ENCODE data around the gene TMA7B.
"Not testable (repeated sequence)": the region's sequence is repeated elsewhere in the genome, so short reads cannot be mapped to it uniquely, and the experiment has no call there.

TMA7B gene

GRCh38 chr22:39949964-39950737 is 10.0 kb upstream of the TMA7B start:
- H3K4me3 ChIP-seq (ENCODE audit: low read length) = no peak overlapping the region
- no peaks in the 10 kb centered on the region for H3K27me3 ChIP-seq (ENCODE audit: control insufficient read depth, insufficient read depth, low read length)
- H3K36me3 ChIP-seq (ENCODE audit: control insufficient read depth, insufficient read depth, low read length) = no peaks in the 10 kb centered on the region
- H3K27ac ChIP-seq (ENCODE audit: low read depth, low read length) = no peak overlapping the region
- H3K9ac ChIP-seq (ENCODE audit: low read length) = no peak overlapping the region
- no peaks in the 10 kb centered on the region for H3K4me1 ChIP-seq (ENCODE audit: control insufficient read depth, insufficient read depth, low read length)

- H3K36me3 ChIP-seq (ENCODE audit: control insufficient read depth, insufficient read depth, low read length); H3K4me1 ChIP-seq (ENCODE audit: control insufficient read depth, insufficient read depth, low read length); H3K4me3 ChIP-seq (ENCODE audit: low read length); H3K27ac ChIP-seq (ENCODE audit: low read depth, low read length); H3K27me3 ChIP-seq (ENCODE audit: control insufficient read depth, insufficient read depth, low read length); H3K9ac ChIP-seq (ENCODE audit: low read length): not testable (repeated sequence)
Measured at GRCh38 chr22:39951603-39952293, 8.4 kb upstream of the TMA7B start.

- Histone ChIP-seq H3K27ac (ENCODE audit: low read depth, low read length) (no peak overlapping the region), H3K4me3 (ENCODE audit: low read length) (no peak overlapping the region), H3K27me3 (ENCODE audit: control insufficient read depth, insufficient read depth, low read length) (no peaks in the 10 kb centered on the region), H3K36me3 (ENCODE audit: control insufficient read depth, insufficient read depth, low read length) (no peaks in the 10 kb centered on the region), H3K9ac (ENCODE audit: low read length) (no peak overlapping the region), H3K4me1 (ENCODE audit: control insufficient read depth, insufficient read depth, low read length) (no peaks in the 10 kb centered on the region)
Measured at GRCh38 chr22:39952347-39952746, 7.8 kb upstream of the TMA7B start.

- no peaks in the 10 kb centered on the region for H3K36me3 ChIP-seq (ENCODE audit: control insufficient read depth, insufficient read depth, low read length)
- no peak overlapping the region for H3K27ac ChIP-seq (ENCODE audit: low read depth, low read length)
- no peaks in the 10 kb centered on the region for H3K4me1 ChIP-seq (ENCODE audit: control insufficient read depth, insufficient read depth, low read length)
- no peak overlapping the region for H3K4me3 ChIP-seq (ENCODE audit: low read length)
- H3K27me3 ChIP-seq (ENCODE audit: control insufficient read depth, insufficient read depth, low read length) = no peaks in the 10 kb centered on the region
- no peak overlapping the region for H3K9ac ChIP-seq (ENCODE audit: low read length)
Measured at GRCh38 chr22:39953101-39953500, 7.1 kb upstream of the TMA7B start.

DNA sequence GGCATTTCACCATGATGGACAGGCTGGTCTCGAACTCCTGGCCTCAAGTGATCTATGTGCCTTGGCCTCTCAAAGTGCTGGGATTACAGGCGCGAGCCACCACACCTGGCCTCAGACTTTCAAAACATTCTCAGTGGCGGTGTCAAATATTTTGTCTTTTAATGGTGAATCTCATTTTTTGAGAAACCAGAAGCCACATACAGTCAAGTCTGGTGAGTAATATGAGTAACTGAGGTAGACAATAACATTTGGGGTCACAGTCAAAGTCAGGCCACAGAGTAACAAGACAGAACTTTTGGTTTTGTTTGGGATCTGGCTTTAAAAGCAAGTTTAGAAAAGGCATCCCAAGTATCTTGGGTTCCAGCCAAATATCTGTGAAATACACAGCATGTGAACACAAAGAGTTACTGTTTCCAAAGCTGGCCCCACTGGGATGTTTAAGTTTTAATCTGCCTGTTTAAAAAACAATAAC is 5.6 kb upstream of the TMA7B start:
- no peak overlapping the region for H3K9ac ChIP-seq (ENCODE audit: low read length)
- no peaks in the 10 kb centered on the region for H3K36me3 ChIP-seq (ENCODE audit: control insufficient read depth, insufficient read depth, low read length)
- H3K27ac ChIP-seq (ENCODE audit: low read depth, low read length) = no peak overlapping the region
- no peak overlapping the region for H3K4me3 ChIP-seq (ENCODE audit: low read length)
- H3K27me3 ChIP-seq (ENCODE audit: control insufficient read depth, insufficient read depth, low read length) = no peaks in the 10 kb centered on the region
- H3K4me1 ChIP-seq (ENCODE audit: control insufficient read depth, insufficient read depth, low read length) = no peaks in the 10 kb centered on the region

GRCh38 chr22:39955675-39956074 is 4.5 kb upstream of the TMA7B start:
- H3K27me3 ChIP-seq (ENCODE audit: control insufficient read depth, insufficient read depth, low read length) = no peaks in the 10 kb centered on the region

DNA sequence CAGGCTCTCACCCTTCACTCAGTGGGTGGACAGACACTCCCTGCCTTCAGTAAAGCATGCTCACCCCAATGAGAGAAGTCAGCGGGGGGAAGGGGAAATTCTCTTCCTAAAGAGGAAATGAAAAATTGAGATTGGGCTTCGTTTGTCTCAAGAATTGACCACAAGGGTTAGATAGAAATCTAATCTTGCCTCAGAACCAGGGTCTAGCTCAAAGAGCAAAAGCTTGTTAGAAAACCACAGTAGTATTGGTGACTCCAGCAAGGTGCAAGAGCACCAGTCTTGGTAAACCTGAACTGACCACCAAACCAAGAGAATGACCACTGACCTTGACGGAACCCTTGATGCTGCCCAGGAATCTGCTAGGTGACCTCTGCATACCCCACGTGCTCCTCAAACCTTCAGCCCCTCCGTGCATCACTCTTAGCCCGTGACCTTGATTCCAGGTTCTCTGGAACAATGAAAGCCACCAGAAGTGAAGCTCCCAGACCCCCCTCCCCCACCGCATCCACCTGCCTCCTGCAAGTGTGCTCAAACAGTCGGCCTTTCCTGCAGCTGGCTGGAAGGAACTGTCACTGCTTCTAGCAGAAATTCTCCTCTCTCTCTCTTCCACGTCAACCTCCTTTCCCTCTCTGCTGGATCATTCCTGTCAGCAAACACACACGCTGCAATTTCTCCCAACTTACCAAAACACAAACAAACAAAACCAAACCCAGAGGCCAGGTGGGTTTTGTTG is 3.1 kb upstream of the TMA7B start:
- Histone ChIP-seq H3K9ac (ENCODE audit: low read length) (no peak overlapping the region), H3K27ac (ENCODE audit: low read depth, low read length) (no peak overlapping the region), H3K4me3 (ENCODE audit: low read length) (no peak overlapping the region), H3K36me3 (ENCODE audit: control insufficient read depth, insufficient read depth, low read length) (no peaks in the 10 kb centered on the region), H3K4me1 (ENCODE audit: control insufficient read depth, insufficient read depth, low read length) (no peaks in the 10 kb centered on the region), H3K27me3 (ENCODE audit: control insufficient read depth, insufficient read depth, low read length) (no peaks in the 10 kb centered on the region)

More at GRCh38 chr22:39955675-39956074, 4.5 kb upstream of the TMA7B start:
- Histone ChIP-seq H3K4me3 (ENCODE audit: low read length) (no peak overlapping the region), H3K36me3 (ENCODE audit: control insufficient read depth, insufficient read depth, low read length) (no peaks in the 10 kb centered on the region), H3K9ac (ENCODE audit: low read length) (no peak overlapping the region), H3K27ac (ENCODE audit: low read depth, low read length) (no peak overlapping the region), H3K4me1 (ENCODE audit: control insufficient read depth, insufficient read depth, low read length) (no peaks in the 10 kb centered on the region)

GRCh38 chr22:39958009-39958711 is 2.0 kb upstream of the TMA7B start:
- Histone ChIP-seq H3K4me1 (ENCODE audit: control insufficient read depth, insufficient read depth, low read length) (no peaks in the 10 kb centered on the region), H3K27me3 (ENCODE audit: control insufficient read depth, insufficient read depth, low read length) (no peaks in the 10 kb centered on the region), H3K27ac (ENCODE audit: low read depth, low read length) (no peak overlapping the region), H3K9ac (ENCODE audit: low read length) (no peak overlapping the region), H3K36me3 (ENCODE audit: control insufficient read depth, insufficient read depth, low read length) (no peaks in the 10 kb centered on the region), H3K4me3 (ENCODE audit: low read length) (no peak overlapping the region)

- no peak overlapping the region for H3K9ac ChIP-seq (ENCODE audit: low read length)
- H3K36me3 ChIP-seq (ENCODE audit: control insufficient read depth, insufficient read depth, low read length) = no peaks in the 10 kb centered on the region
- no peak overlapping the region for H3K27ac ChIP-seq (ENCODE audit: low read depth, low read length)
- no peaks in the 10 kb centered on the region for H3K27me3 ChIP-seq (ENCODE audit: control insufficient read depth, insufficient read depth, low read length)
- no peaks in the 10 kb centered on the region for H3K4me1 ChIP-seq (ENCODE audit: control insufficient read depth, insufficient read depth, low read length)
- no peak overlapping the region for H3K4me3 ChIP-seq (ENCODE audit: low read length)
Measured at GRCh38 chr22:39958949-39959639, 1.1 kb upstream of the TMA7B start.

- Histone ChIP-seq H3K36me3 (ENCODE audit: control insufficient read depth, insufficient read depth, low read length) (no peaks in the 10 kb centered on the region), H3K4me3 (ENCODE audit: low read length) (no peak overlapping the region), H3K27me3 (ENCODE audit: control insufficient read depth, insufficient read depth, low read length) (no peaks in the 10 kb centered on the region), H3K9ac (ENCODE audit: low read length) (no peak overlapping the region), H3K27ac (ENCODE audit: low read depth, low read length) (no peak overlapping the region), H3K4me1 (ENCODE audit: control insufficient read depth, insufficient read depth, low read length) (no peaks in the 10 kb centered on the region)
Measured at GRCh38 chr22:39960791-39961746, 872 bp downstream of the TMA7B start.

DNA sequence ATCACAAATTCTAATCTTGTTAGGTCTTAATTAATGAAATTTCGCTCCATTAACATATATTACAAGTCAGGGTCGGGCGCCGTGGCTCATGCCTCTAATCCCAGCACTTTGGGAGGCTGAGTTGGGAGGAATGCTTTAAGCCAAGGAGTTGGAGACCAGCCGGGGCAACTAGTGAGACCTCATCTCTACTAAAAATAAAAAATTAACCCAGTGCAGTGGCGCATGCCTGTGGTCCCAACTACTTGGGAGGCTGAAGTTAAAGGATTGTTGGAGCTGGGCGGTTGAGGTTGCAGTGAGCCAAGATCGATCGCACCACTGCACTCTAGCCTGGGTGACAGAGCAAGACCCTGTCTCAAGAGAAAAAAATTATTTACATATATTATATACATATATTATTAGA is 1.9 kb downstream of the TMA7B start:
- no peak overlapping the region for H3K27ac ChIP-seq (ENCODE audit: low read depth, low read length)

More for the DNA sequence above, 1.9 kb downstream of the TMA7B start:
- no peak overlapping the region for H3K4me3 ChIP-seq (ENCODE audit: low read length)
- H3K27me3 ChIP-seq (ENCODE audit: control insufficient read depth, insufficient read depth, low read length) = no peaks in the 10 kb centered on the region
- no peak overlapping the region for H3K9ac ChIP-seq (ENCODE audit: low read length)
- H3K4me1 ChIP-seq (ENCODE audit: control insufficient read depth, insufficient read depth, low read length) = no peaks in the 10 kb centered on the region
- H3K36me3 ChIP-seq (ENCODE audit: control insufficient read depth, insufficient read depth, low read length) = no peaks in the 10 kb centered on the region
